Transverse colon (tissue), 4 donors: ENCODE data around the gene GEMIN5. TPM values are rescaled to one million over a fixed set of nuclear protein-coding genes. Genes with fewer than 3 reads are reported as not detected.

ENCODE experiments used
- DNase-seq: peaks from one replicate; pipeline ENCODE4 v3.0.0-alpha.2; 2019
- H3K27ac ChIP-seq, 4 donors: fragments of 200-600 bp; sonication (generic); 2 replicates each; pipeline ENCODE4 v1.5.1; 2016 to 2018; ENCODE audit warnings: inconsistent platforms in 4 of 4
- H3K27me3 ChIP-seq: fragments of 200-600 bp; sonication (generic); 2 replicates; pipeline ENCODE4 v1.5.1; 2017; ENCODE audit warnings: inconsistent platforms
- H3K36me3 ChIP-seq, 4 donors: fragments of 200-600 bp; sonication (generic); 2 replicates each; pipeline ENCODE4 v1.5.1; 2017 to 2019; ENCODE audit warnings: inconsistent platforms in 4 of 4
- H3K4me1 ChIP-seq, 4 donors: fragments of 200-600 bp; sonication (generic); 2 replicates each; pipeline ENCODE4 v1.5.1; 2017 to 2020; ENCODE audit warnings: inconsistent platforms in 4 of 4
- H3K4me3 ChIP-seq, 4 donors: fragments of 200-600 bp; sonication (generic); 1 replicate in 1 of 4; 2 replicates in 3 of 4; pipeline versions ENCODE4 v1.5.1 to v1.6.1; 2017 to 2019; ENCODE audit warnings: inconsistent platforms in 4 of 4
- H3K9me3 ChIP-seq, 2 donors: fragments of 200-600 bp; sonication (generic); 2 replicates each; pipeline ENCODE4 v1.5.1; 2017 to 2019; ENCODE audit warnings: inconsistent platforms in 2 of 2
- CTCF ChIP-seq, 5 experiments: fragments of 200-600 bp in 3 of 5; fragments of 450-650 bp in 2 of 5; sonication (generic) in 3 of 5; IDR thresholded peaks; 1 replicate in 2 of 5; 2 replicates in 3 of 5; pipeline ENCODE4 v1.5.1; 2016 to 2017; ENCODE audit warnings: antibody characterized with exemption in 5 of 5, inconsistent platforms in 3 of 5, mild to moderate bottlenecking in 2 of 5, moderate library complexity in 1 of 5
- EP300 ChIP-seq: sonication (generic); formaldehyde crosslinking; IDR thresholded peaks from one replicate; pipeline ENCODE4 v1.6.1; 2017; ENCODE audit warnings: antibody characterized with exemption, low read depth
- POLR2A ChIP-seq: fragments of 450-650 bp; IDR thresholded peaks from one replicate; pipeline ENCODE4 v1.6.1; 2016; ENCODE audit warnings: antibody characterized with exemption, mild to moderate bottlenecking, moderate library complexity
- POLR2AphosphoS5 ChIP-seq, 3 donors: sonication (generic); formaldehyde crosslinking; IDR thresholded peaks; one replicate each; pipeline ENCODE4 v1.6.1; 2016; ENCODE audit warnings: antibody characterized with exemption in 3 of 3
- WGBS, 2 donors: methylation state at CpG; one replicate each; pipeline ENCODE4 v1.1.5; 2018; ENCODE audit warnings: low coverage in 1 of 2; 5-methylcytosine and 5-hydroxymethylcytosine counted together
- in situ Hi-C, 4 donors: fragments of 200-750 bp; cut with MboI; loops; one replicate each; pipeline versions ENCODE4 v1.15.0 to v1.15.1; 2017; ENCODE audit warnings: low sequenced_read_pairs in 3 of 4, low pct_ligation_motif_present in 1 of 4, low pct_unique_long_range_greater_than_20kb in 1 of 4
- intact Hi-C: fragments of 100-400 bp; cut with DNase I; formaldehyde crosslinking; loops from one replicate; pipeline ENCODE4 v1.15.1; 2023; ENCODE audit warnings: low total_unique reads
- total RNA-seq, 4 donors: library from RNA; depleted of rRNA; stranded (reverse); fragments of >200 nt; gene quantifications; one replicate each; pipeline ENCODE4 v1.1.0, GENCODE V29; 2016

Gene GEMIN5
- total RNA-seq, 4 donors from 2014 or later, result 3.4 to 39.4 (median 7.3) TPM

GRCh38 chr5:154840435-154841272 lies 97.4 kb downstream of the GEMIN5 start:
- DNase-seq, result no peak
- intact Hi-C loops, result no loop called here
- Histone ChIP-seq H3K27ac (no peak overlapping the region), H3K4me1 (peaks cover 0 to 21% (median 14%) of the 10 kb centered on the region in 4 donors), H3K9me3 (no peaks in the 10 kb centered on the region), H3K4me3 (no peak overlapping the region), H3K27me3 (no peaks in the 10 kb centered on the region), H3K36me3 (no peaks in the 10 kb centered on the region)
- in situ Hi-C loops, result no loop called here
- TF ChIP-seq POLR2A, result no peak
- TF ChIP-seq EP300, result no peak
- no peak for TF ChIP-seq CTCF (IDR thresholded peaks at IDR 0.05)
- TF ChIP-seq POLR2AphosphoS5 (IDR thresholded peaks at IDR 0.05), result no peak
- 81% methylated on average over 6 of the region's 6 CpGs; no CpG with 5 or more reads in 1 of the 2 donors for WGBS, 2 donors

Other genes with a start within 250 kb of the GEMIN5 start
- 100 to 1,000 TPM in 2 of 4 donors, 10 to 100 TPM in 2; 63.6 to 171 (median 105) TPM for gene LARP1, start 182.8 kb downstream of the GEMIN5 start, total RNA-seq
- gene FAXDC2, start 87.6 kb downstream of the GEMIN5 start, total RNA-seq, result 10 to 100 TPM; 10.3 to 54.8 (median 27.4) TPM
- gene CNOT8, start 79.6 kb downstream of the GEMIN5 start, total RNA-seq, result 10 to 100 TPM; 64.3 to 97.3 (median 78.9) TPM
- 10 to 100 TPM in 2 of 4 donors, 1 to 10 TPM in 1, not detected in 1; 9.4 to 13.2 (median 12.5) TPM for gene MRPL22, start 2.9 kb upstream of the GEMIN5 start, total RNA-seq
- not detected for gene KIF4B, start 75.5 kb upstream of the GEMIN5 start, total RNA-seq